NT2/D1 (cell line): ENCODE results near the gene MTHFD2L.
"Not testable (repeated sequence)": the region's sequence is repeated elsewhere in the genome, so short reads cannot be mapped to it uniquely, and the experiment has no call there.

ENCODE experiments used
- DNase-seq: peaks from one replicate; pipeline ENCODE4 v3.0.0-alpha.2; 2011; ENCODE audit warnings: low read depth, low spot score
- H3K27me3 ChIP-seq: 2 replicates; pipeline ENCODE4 v1.6.0; 2011; ENCODE audit warnings: mild to moderate bottlenecking; ENCODE audit not compliant: insufficient read length, insufficient read depth
- H3K36me3 ChIP-seq: 2 replicates; pipeline ENCODE4 v1.6.1; 2011; ENCODE audit warnings: mild to moderate bottlenecking, low read length, mixed read lengths; ENCODE audit not compliant: insufficient read depth, insufficient read length
- H3K4me1 ChIP-seq: 2 replicates; pipeline ENCODE4 v1.5.1; 2011; ENCODE audit not compliant: insufficient read depth, insufficient read length
- H3K4me3 ChIP-seq: 2 replicates; pipeline ENCODE4 v1.5.1; 2011; ENCODE audit warnings: low read depth; ENCODE audit not compliant: insufficient read length
- H3K9ac ChIP-seq: 2 replicates; pipeline ENCODE4 v1.6.0; 2011; ENCODE audit warnings: low read depth; ENCODE audit not compliant: insufficient read length
- H3K9me3 ChIP-seq: 2 replicates; pipeline ENCODE4 v1.5.1; 2011; ENCODE audit warnings: mild to moderate bottlenecking, low read length; ENCODE audit not compliant: insufficient read depth
- SUZ12 ChIP-seq: IDR thresholded peaks from 2 replicates; pipeline ENCODE4 v1.6.1; 2011; ENCODE audit not compliant: insufficient read length, insufficient read depth; ENCODE audit errors: extremely low read depth
- YY1 ChIP-seq: IDR thresholded peaks from 2 replicates; pipeline ENCODE4 v1.6.1; 2011; ENCODE audit not compliant: insufficient read length, insufficient read depth
- ZNF274 ChIP-seq: IDR thresholded peaks from 2 replicates; pipeline ENCODE4 v1.6.1; 2011; ENCODE audit warnings: mild to moderate bottlenecking, low read depth, low read length

MTHFD2L gene

DNA sequence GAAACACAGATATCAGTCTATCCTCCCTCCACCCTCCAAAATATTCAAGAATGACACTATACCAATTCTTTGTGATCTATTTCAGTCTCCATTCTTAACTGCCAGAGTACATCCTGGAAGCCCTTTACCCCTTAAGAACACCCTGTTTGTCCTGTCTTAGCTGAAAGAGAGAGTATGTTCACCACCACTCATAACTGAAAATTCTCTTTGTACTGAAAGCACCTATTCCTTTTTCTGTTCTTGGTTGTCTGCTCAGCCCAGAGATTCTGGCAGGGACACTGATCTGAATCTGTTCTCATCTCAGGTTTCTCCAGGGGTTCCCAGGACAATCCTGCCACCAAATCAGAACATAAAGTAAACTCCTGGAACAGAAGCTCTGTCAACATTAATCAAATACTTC lies 181.6 kb downstream of the MTHFD2L start:
- TF ChIP-seq ZNF274, result no peak
- TF ChIP-seq YY1, result no peak
- no peak overlapping the region for H3K9ac ChIP-seq
- H3K9me3 ChIP-seq, result peaks cover 20% of the 10 kb centered on the region
- H3K4me1 ChIP-seq, result no peaks in the 10 kb centered on the region
- no peak overlapping the region for H3K4me3 ChIP-seq
- no peaks in the 10 kb centered on the region for H3K27me3 ChIP-seq
- H3K36me3 ChIP-seq, result no peaks in the 10 kb centered on the region
- DNase-seq, result no peak

DNA sequence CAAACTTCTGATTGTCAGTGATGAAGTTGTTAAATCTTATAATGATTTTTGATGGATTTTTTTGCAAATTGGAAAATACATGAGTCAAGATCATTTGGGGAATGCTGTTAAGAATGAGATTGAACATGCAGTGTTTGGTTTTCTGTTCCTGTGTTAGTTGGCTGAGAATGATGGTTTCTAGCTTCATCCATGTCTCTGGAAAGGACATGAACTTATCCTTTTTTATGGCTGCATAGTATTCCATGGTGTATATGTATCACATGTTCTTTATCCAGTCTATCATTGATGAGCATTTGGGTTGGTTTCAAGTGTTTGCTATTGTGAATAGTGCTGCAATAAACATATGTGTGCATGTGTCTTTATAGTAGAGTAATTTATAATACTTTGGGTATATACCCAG lies 182.5 kb downstream of the MTHFD2L start:
- not testable (repeated sequence) for H3K27me3 ChIP-seq, H3K4me3 ChIP-seq, DNase-seq, H3K36me3 ChIP-seq, H3K4me1 ChIP-seq, H3K9ac ChIP-seq
- H3K9me3 ChIP-seq, result peaks cover 27% of the 10 kb centered on the region

DNA sequence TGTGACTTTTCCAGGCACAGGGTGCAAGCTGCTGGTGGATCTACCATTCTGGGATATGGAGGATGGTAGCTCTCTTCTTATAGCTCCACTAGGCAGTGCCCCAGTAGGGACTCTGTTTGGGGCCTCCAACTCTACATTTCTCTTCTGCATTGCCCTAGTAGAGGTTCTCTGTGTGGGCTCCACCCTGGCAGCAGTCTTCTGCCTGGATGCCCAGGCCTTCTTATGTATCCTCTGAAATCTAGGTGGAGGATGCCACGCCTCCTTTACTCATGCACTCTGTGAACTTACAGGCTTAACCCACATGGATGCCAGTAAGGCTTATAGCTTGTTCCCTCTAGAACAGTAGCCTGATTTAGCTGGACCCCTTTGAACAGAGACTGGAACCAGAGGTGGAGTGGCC lies 186.1 kb downstream of the MTHFD2L start:
- Histone ChIP-seq H3K36me3 (no peaks in the 10 kb centered on the region), H3K4me3 (no peak overlapping the region), H3K27me3 (no peaks in the 10 kb centered on the region), H3K4me1 (no peaks in the 10 kb centered on the region), H3K9ac (no peak overlapping the region), H3K9me3 (peaks cover 30% of the 10 kb centered on the region)
- DNase-seq, result no peak
- TF ChIP-seq SUZ12, result no peak
- no peak for TF ChIP-seq ZNF274
- no peak for TF ChIP-seq YY1
